GM08714 (cell line): ENCODE results near the gene MAPRE3.

Source experiments
- H3K4me3 ChIP-seq: fragments of 200-500 bp; sonication (Bioruptor generic); 2 replicates; pipeline ENCODE4 v1.5.1; 2014; ENCODE audit warnings: mild to moderate bottlenecking, low read length, inconsistent platforms
- ZNF274 ChIP-seq: IDR thresholded peaks from 2 replicates; pipeline ENCODE4 v1.6.1; 2012; ENCODE audit warnings: mild to moderate bottlenecking, low read depth, low read length

MAPRE3 gene

DNA sequence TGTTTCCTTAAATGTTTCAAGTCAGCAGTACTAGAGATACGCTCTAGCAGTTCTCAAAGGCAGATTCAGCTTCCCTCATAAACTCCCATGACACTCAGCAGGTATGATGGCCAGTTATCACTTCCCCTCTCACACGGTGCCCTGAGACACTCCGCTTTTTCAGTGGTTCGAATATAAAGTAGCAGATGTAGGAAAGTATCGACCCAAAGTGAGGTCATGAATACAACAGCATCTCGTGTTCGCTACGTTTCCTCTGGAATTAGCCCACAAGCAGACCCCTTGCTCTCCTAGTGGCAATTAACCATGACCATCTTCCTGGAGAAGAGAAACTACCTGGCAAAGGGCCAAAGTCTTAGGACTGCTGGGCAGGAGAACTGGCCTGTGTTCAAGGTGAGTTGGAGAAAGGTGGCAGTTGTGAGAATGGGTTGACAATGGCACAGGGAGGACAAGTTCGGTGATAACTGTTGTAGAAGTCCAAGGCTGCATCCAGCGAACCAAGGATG lies 71.8 kb downstream of the MAPRE3 start:
- H3K4me3 ChIP-seq, result no peak overlapping the region; the same call in 1 of the 2 replicates
- no peak for TF ChIP-seq ZNF274

DNA sequence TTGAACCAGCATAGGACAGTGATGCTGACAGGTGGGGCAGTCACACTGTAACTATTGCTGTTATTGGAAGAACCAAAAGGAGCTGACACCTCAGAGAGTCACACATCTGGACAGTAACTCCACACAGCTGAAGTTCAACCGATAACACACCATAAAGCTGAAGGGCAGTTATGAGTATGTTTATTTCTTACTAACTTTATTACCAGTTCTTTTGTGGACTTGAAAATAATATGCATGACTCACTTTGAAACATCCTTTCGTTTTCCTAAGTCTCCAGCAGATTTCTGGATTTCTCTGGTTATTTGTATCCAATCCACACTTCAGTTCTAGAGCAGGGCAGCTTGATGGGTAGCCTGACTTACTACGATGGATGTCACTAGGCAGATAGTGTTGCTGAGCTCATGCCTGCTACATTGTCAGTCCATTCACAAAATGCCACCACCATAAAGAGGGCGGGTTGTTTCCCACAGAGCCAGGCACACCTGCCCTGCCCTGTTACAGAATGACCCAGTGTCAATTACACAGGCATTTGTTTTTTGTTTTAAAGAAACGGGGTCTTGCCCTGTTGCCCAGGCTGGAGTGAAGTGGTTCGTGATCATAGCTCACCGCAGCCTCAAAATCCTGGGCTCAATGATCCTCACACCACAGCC lies 72.7 kb downstream of the MAPRE3 start:
- no peak overlapping the region for H3K4me3 ChIP-seq
- no peak for TF ChIP-seq ZNF274

DNA sequence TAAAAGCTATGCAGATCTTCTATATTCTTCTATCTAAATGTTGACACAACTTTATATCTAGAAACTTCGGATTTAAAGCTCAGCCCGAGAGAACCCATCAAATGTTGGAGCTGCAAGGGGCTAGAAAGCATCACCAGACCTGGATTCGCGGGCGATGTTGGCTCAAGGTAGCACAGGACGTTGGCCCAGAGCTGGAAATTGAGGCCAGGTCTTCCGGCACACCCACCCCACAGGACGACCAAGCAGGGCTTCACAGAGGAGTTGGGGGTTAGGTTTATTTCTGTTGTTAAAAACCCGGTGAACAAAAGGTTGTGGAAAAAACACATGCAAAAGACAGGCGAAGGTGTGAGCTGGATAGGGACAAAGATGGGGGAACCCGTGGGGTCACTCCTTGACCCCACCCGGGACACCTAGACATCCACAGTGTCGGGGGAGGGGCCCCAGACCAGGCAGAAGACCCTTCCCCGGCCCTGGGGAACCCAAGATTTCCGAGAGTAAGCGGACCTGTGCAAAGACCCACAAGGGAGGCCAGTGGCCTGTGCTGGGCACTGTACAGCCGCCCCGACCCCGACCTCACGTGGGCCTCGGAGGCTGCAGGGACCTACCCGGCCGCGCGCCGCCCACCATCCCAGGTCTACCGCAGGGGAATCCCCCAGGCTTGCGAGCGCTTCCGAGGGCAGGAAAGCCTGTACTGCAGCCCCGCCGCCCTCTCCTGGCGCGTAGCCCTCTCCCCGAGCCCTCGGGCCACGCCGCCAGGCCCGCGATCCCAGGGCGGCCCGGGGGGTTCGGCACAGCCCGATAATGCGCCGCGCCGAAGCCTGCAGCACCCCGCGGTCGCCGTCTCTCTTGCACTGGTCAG lies 79.2 kb downstream of the MAPRE3 start:
- TF ChIP-seq ZNF274, result no peak
- peak overlapping the region; percentile 78 for H3K4me3 ChIP-seq

DNA sequence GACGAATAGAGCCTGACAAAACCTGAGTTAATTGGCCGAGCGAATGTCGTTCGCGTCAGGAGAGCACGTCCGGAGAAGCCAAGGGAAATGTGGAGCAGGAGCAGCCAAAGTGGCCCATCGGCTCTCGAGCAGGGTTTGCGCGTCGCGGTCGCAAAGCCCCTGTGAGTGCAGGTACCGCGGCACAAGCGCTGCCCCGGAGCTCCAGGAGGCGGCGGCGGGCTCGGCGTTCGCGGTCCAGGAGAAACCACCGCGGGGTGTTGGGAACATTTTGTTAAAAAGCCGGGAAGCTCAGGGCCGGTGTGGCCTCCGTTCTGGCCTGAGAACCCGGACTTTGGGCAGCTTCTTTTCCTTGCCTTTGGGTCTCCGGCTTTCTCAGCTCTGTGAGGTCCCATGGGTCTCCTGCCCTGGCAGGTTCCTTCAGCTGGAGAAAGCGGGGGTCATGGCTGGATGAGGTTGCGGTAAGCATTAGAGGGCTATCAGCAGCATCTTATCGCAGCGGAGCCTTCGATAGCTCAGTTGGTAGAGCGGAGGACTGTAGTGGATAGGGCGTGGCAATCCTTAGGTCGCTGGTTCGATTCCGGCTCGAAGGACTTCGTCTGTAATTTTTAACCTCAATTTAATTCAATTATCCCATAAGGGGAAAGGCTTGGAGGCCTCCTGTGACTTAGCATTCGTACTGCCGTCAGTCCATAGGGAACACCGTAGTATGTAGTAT lies 80.0 kb downstream of the MAPRE3 start:
- H3K4me3 ChIP-seq, result peak overlapping the region; percentile 78
- no peak for TF ChIP-seq ZNF274

DNA sequence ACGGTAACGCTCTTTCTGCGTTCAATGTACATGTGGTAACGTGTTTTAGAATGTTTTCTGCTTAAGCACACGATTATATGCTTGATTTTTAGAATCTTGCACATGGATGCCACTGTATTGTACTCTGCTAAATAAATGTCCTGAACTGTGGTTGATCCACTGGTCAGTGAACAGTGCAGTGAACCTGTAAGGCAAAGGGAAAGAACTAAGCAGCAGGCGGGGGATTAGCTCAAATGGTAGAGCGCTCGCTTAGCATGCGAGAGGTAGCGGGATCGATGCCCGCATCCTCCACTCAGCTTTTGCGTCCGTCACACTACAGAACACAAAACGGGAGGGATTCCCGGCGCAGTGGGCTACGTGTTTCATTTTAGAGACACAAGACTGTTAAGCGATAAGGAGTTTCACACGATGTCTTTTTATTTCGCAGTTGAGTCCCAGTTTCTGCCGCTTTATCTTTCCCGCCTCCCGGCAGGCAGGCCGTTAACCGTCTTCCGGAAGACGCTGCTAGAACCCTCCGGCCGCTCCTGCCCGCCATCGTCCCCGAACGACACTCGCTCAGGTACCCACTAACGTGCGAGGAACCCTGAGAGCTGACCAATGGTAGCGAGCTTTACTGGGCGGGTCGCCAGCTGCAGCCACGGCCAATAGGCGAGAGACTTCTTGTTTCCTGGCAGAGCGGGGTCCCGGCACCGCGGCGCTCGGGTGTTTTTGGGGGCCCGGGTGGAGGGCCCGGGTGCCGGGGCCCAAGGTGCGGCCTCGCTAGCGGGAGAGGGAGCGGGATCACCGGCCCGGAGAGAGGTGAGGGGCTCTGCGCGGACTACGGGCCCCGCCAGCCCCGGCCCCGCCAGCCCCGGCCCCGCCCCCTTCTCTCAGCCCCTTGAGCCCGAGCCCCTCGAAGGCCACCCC lies 80.8 kb downstream of the MAPRE3 start, which contains the start of gene AGBL5:
Gene AGBL5 (plus strand): TSS at position 673 of the 906 bp plus-strand sequence. CDS start 1,291 bp downstream, outside the sequence.
- TF ChIP-seq ZNF274, result no peak
- H3K4me3 ChIP-seq, result peak within 1 kb of the TSS; percentile 78

GRCh38 chr2:27051902-27052645 lies 81.6 kb downstream of the MAPRE3 start:
- no peak for TF ChIP-seq ZNF274

DNA sequence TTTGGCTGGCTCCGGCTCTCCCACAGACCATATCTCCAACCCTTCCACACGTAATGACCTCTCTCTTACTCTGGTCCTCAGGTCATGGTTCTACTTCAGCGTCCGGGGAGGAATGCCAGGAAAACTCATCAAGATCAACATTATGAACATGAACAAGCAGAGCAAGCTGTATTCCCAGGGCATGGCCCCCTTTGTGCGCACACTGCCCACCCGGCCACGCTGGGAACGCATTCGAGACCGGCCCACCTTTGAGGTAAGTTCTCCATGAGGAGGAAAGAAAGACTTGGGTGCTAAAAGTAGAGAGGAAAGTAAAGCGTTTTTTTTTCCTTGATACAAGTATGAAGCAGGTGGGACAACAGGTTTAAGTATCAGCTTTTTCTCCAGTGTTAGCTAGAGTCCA lies 82.9 kb downstream of the MAPRE3 start:
- H3K4me3 ChIP-seq, result no peak overlapping the region
- TF ChIP-seq ZNF274, result no peak

More at GRCh38 chr2:27051902-27052645, 81.6 kb downstream of the MAPRE3 start:
- peak overlapping the region; percentile 75 for H3K4me3 ChIP-seq

DNA sequence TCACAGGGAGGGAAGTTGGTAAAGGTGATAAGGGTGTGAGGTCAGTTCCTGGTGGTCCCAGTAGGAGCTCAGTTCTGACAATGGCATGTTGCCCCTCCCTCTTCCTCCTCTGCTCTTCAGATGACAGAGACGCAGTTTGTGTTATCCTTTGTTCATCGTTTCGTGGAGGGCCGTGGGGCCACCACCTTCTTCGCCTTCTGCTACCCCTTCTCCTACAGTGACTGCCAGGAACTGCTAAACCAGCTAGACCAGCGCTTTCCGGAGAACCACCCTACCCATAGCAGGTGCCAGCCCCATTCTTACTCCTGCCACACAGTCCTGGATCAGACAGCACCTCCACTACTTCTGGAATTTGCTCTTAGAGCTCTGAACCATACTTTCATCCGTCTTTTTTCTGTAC lies 83.3 kb downstream of the MAPRE3 start:
- no peak for TF ChIP-seq ZNF274
- H3K4me3 ChIP-seq, result no peak overlapping the region

DNA sequence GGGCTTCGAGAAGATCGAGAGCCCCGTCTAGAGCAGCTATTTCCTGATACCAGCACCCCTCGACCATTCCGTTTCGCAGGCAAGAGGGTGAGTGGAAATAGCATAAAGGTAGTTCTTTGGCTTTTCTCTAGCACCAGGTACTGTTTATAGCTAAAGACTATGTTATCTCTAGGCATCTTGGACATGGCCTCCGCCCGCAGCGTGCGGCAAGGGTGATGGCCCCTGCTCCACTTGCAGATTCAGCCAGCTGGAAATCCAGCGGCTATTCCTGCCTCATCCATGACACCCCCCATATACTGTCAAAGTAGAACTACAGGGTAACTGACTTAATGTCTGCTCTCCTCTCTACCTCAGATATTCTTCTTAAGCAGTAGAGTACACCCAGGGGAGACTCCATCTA lies 84.3 kb downstream of the MAPRE3 start:
- TF ChIP-seq ZNF274, result no peak
- no peak overlapping the region for H3K4me3 ChIP-seq

DNA sequence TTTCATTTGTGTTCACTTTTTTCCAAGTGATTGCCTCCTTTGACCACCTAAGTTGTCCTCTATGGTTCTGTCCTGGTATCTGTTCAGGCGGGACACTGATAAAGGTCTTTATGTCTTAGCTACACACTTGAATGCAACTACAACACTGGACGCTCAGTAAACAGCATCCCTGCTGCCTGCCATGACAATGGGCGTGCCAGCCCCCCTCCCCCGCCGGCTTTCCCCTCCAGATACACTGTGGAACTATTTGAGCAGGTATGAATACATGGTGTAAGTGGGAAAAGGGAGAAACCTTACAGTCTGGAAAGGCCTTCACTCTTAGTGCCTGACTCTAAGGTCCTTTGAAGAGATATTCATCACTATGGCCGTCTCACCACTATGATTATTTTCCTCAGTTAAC lies 86.7 kb downstream of the MAPRE3 start:
- H3K4me3 ChIP-seq, result no peak overlapping the region
- no peak for TF ChIP-seq ZNF274

GRCh38 chr2:27058210-27058609 lies 87.8 kb downstream of the MAPRE3 start:
- no peak for TF ChIP-seq ZNF274
- H3K4me3 ChIP-seq, result no peak overlapping the region

DNA sequence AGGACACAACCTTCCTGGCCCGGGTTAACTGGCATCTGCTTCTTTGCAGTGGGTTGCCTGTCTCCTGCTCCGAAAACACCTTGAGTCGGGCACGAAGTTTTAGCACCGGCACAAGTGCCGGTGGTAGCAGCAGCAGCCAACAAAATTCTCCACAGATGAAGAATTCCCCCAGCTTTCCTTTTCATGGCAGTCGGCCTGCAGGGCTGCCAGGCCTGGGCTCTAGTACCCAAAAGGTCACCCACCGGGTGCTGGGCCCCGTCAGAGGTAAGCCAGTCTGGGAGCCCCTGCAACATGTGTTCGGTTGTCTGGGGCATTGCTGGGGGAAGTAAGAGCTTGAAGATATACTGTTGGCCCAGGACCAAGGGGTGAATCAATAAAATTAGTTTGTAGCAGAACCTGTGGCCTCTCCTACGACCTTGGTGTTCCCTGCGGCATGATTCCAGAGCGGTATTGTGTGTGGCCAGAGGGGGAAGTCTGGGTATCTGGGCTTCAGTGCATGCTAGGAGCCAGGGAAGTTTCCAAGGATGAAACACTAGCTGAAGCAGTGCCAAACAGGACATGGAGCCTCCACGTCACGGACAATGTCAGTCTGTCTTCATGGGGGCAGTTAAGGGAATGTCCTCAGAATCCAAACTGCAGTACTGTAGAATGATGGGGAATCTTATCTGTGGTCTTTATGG lies 88.8 kb downstream of the MAPRE3 start:
- no peak for TF ChIP-seq ZNF274
- H3K4me3 ChIP-seq, result no peak overlapping the region
